Stimulated activated effector memory CD8-positive, alpha-beta T cell treated with anti-CD3 and anti-CD28 coated beads, Interleukin-12 subunit alpha, Interleukin-12 subunit beta, amount 100 ng/mL, for 72 hours (primary cell): ENCODE data around the gene PRR20B.
"Not testable (repeated sequence)": the region's sequence is repeated elsewhere in the genome, so short reads cannot be mapped to it uniquely, and the experiment has no call there.

ENCODE experiments used
- ATAC-seq: fragments of 150-1000 bp; cut with Tn5 transposase; 2 replicates; pipeline ENCODE4 v1.10.0; 2021
- DNase-seq, 2 donors: peaks; one replicate each; pipeline ENCODE4 v3.0.0; 2021 to 2022; ENCODE audit warnings: low spot score in 2 of 2
- H3K27ac Mint-ChIP-seq: one replicate; pipeline ENCODE4 v1.8.0; 2022; ENCODE audit warnings: mild to moderate bottlenecking, mixed read lengths
- H3K36me3 Mint-ChIP-seq: one replicate; pipeline ENCODE4 v1.8.0; 2022; ENCODE audit warnings: mild to moderate bottlenecking, mixed read lengths
- H3K4me1 Mint-ChIP-seq: one replicate; pipeline ENCODE4 v1.8.0; 2022; ENCODE audit warnings: mixed read lengths
- H3K4me3 Mint-ChIP-seq: one replicate; pipeline ENCODE4 v1.8.0; 2022; ENCODE audit warnings: mild to moderate bottlenecking, mixed read lengths
- H3K9me3 Mint-ChIP-seq: one replicate; pipeline ENCODE4 v1.8.0; 2022; ENCODE audit warnings: mixed read lengths

Gene PRR20B

GRCh38 chr13:57147188-57147587 is at the start of gene PRR20B:
PRR20B (plus strand) TSS chr13:57147488; CDS start chr13:57147875, 387 bp downstream.
- not testable (repeated sequence) for H3K4me1 Mint-ChIP-seq, ATAC-seq, H3K4me3 Mint-ChIP-seq, H3K36me3 Mint-ChIP-seq, H3K27ac Mint-ChIP-seq, DNase-seq, H3K9me3 Mint-ChIP-seq

GRCh38 chr13:57114945-57115344 is 32.3 kb upstream of the PRR20B start:
- Mint-ChIP-seq H3K4me3 (no peak overlapping the region), H3K36me3 (no peaks in the 10 kb centered on the region)
- no peak for ATAC-seq

DNA sequence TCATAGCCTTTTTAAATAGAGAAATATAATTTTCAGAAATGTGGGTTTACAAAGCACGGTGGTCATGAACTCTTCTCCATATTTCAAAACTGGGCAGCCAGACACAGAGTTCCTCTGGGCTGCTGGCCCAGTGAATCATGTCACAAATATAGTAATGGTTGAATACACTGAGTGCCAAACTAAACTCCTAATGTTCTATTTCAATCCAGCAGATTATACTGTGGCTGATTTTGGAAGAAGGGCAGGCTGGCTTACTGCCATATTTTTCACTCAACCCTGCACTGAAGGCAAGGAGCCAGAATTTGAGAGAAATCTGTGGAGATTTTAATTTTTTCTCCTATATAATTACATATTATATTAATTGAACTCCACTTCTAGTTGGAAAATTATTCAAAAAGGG is 23.6 kb upstream of the PRR20B start:
- no peaks in the 10 kb centered on the region for H3K36me3 Mint-ChIP-seq

More at GRCh38 chr13:57114945-57115344, 32.3 kb upstream of the PRR20B start:
- no peak overlapping the region for H3K27ac Mint-ChIP-seq
- peaks cover 36% of the 10 kb centered on the region for H3K9me3 Mint-ChIP-seq
- no peak for DNase-seq
- H3K4me1 Mint-ChIP-seq: no peaks in the 10 kb centered on the region

GRCh38 chr13:57128909-57129308 is 18.4 kb upstream of the PRR20B start:
- no peak for DNase-seq
- Mint-ChIP-seq H3K36me3 (no peaks in the 10 kb centered on the region), H3K9me3 (peaks cover 10% of the 10 kb centered on the region), H3K4me3 (no peak overlapping the region), H3K4me1 (no peaks in the 10 kb centered on the region), H3K27ac (no peak overlapping the region)
- ATAC-seq: no peak

More for the DNA sequence above, 23.6 kb upstream of the PRR20B start:
- ATAC-seq: no peak
- no peak overlapping the region for H3K4me3 Mint-ChIP-seq
- no peaks in the 10 kb centered on the region for H3K4me1 Mint-ChIP-seq
- peaks cover 3% of the 10 kb centered on the region for H3K9me3 Mint-ChIP-seq
- no peak for DNase-seq
- H3K27ac Mint-ChIP-seq: no peak overlapping the region

GRCh38 chr13:57136093-57136492 is 11.2 kb upstream of the PRR20B start:
- peaks cover 17% of the 10 kb centered on the region for H3K9me3 Mint-ChIP-seq
- no peaks in the 10 kb centered on the region for H3K4me1 Mint-ChIP-seq
- DNase-seq (no peak), ATAC-seq (no peak)
- no peaks in the 10 kb centered on the region for H3K36me3 Mint-ChIP-seq
- H3K27ac Mint-ChIP-seq: no peak overlapping the region
- H3K4me3 Mint-ChIP-seq: no peak overlapping the region

DNA sequence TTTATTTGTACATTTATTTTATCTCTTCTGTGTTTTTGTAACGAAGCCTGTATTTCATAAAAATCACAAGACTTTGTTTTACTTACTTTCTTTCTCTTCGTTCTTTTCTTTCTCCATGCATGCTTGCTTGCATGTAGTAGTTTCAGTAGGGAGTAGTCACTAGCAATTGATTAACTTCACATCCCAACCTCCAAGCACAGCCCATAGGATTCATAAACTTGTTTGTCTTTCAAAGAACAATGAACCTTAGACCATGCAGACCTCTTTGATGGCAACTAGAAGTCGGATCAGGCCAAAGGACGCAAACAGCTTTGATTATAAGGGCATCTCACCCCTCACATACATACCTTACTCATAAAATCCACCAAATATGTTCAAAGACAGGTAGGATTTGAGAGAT is 9.7 kb upstream of the PRR20B start:
- Mint-ChIP-seq H3K4me3 (no peak overlapping the region), H3K27ac (no peak overlapping the region), H3K9me3 (peaks cover 13% of the 10 kb centered on the region), H3K4me1 (no peaks in the 10 kb centered on the region), H3K36me3 (no peaks in the 10 kb centered on the region)
- ATAC-seq: no peak
- DNase-seq: no peak

- H3K27ac Mint-ChIP-seq: no peak overlapping the region
Observed at GRCh38 chr13:57138988-57139387, 8.3 kb upstream of the PRR20B start.

GRCh38 chr13:57139781-57140180 is 7.5 kb upstream of the PRR20B start:
- not testable (repeated sequence) for DNase-seq, H3K9me3 Mint-ChIP-seq, H3K4me3 Mint-ChIP-seq, ATAC-seq, H3K4me1 Mint-ChIP-seq, H3K27ac Mint-ChIP-seq, H3K36me3 Mint-ChIP-seq

More at GRCh38 chr13:57138988-57139387, 8.3 kb upstream of the PRR20B start:
- ATAC-seq (no peak), DNase-seq (no peak)
- H3K4me1 Mint-ChIP-seq: no peaks in the 10 kb centered on the region
- H3K9me3 Mint-ChIP-seq: peaks cover 8% of the 10 kb centered on the region
- no peak overlapping the region for H3K4me3 Mint-ChIP-seq
- no peaks in the 10 kb centered on the region for H3K36me3 Mint-ChIP-seq

DNA sequence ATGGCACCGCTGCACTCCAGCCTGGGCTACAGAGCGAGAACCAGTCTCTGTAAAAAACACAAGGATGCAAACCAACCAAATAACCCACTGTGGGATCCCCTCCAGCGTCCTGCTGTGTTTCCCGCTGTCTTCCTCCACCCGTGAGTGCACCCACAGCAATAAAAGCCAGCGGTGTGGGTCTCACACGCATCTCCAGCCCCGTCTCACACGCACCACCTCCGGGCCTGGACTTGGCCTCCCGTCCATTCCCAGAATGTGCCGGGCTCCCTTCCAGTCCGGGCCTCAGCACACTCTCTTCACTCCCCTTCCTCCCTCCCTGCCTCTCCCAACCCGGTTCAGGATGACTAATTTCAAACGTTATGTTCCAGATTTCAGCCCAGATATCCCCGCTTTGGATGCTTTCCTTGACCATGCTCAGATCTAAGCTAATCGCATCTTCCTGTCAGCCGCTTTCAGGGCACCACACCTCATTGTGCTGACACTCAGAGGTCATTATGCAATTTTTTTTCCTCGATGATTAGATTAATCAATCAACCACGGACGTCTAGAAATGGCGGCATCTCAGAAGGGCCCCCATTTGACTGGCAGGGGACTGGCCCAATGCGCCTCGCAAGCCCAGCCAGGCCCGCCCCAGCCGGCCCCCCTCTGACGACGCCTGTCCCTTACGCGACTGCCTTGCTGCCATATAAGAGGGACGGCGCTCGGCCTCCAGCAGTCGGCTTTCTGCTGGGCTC is 6.9 kb upstream of the PRR20B start, which contains the start of gene PRR20A:
TSS of gene PRR20A (plus strand) at position 684 of the 734 bp plus-strand sequence. CDS start 387 bp downstream, outside the sequence.
- H3K9me3 Mint-ChIP-seq, H3K4me1 Mint-ChIP-seq, ATAC-seq, DNase-seq, H3K27ac Mint-ChIP-seq, H3K4me3 Mint-ChIP-seq, H3K36me3 Mint-ChIP-seq: not testable (repeated sequence)

- not testable (repeated sequence) for H3K9me3 Mint-ChIP-seq, DNase-seq, H3K4me3 Mint-ChIP-seq, H3K4me1 Mint-ChIP-seq, ATAC-seq, H3K27ac Mint-ChIP-seq, H3K36me3 Mint-ChIP-seq
Observed at GRCh38 chr13:57148106-57148505, 818 bp downstream of the PRR20B start.

- H3K27ac Mint-ChIP-seq, H3K4me1 Mint-ChIP-seq, H3K9me3 Mint-ChIP-seq, H3K4me3 Mint-ChIP-seq, H3K36me3 Mint-ChIP-seq, DNase-seq, ATAC-seq: not testable (repeated sequence)
Observed at GRCh38 chr13:57153761-57154160, 6.5 kb downstream of the PRR20B start, which contains the start of gene PRR20C. PRR20C (plus strand) TSS chr13:57154061; CDS start chr13:57154448, 387 bp downstream.

DNA sequence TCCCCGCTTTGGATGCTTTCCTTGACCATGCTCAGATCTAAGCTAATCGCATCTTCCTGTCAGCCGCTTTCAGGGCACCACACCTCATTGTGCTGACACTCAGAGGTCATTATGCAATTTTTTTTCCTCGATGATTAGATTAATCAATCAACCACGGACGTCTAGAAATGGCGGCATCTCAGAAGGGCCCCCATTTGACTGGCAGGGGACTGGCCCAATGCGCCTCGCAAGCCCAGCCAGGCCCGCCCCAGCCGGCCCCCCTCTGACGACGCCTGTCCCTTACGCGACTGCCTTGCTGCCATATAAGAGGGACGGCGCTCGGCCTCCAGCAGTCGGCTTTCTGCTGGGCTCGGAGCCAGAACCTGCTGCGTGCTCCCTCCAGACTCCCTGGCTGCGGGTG is 13.0 kb downstream of the PRR20B start, which contains the start of gene PRR20D:
TSS of gene PRR20D (plus strand) at position 301 of the 400 bp plus-strand sequence. CDS start 387 bp downstream, outside the sequence.
- ATAC-seq, H3K9me3 Mint-ChIP-seq: not testable (repeated sequence)

GRCh38 chr13:57166897-57167296 is 19.6 kb downstream of the PRR20B start, which contains the start of gene PRR20E:
PRR20E (plus strand) TSS chr13:57167197; CDS start chr13:57167584, 387 bp downstream.
- not testable (repeated sequence) for H3K27ac Mint-ChIP-seq, ATAC-seq, H3K4me3 Mint-ChIP-seq, DNase-seq, H3K36me3 Mint-ChIP-seq, H3K9me3 Mint-ChIP-seq, H3K4me1 Mint-ChIP-seq

More for the DNA sequence above, 13.0 kb downstream of the PRR20B start, which contains the start of gene PRR20D:
- H3K4me3 Mint-ChIP-seq, H3K4me1 Mint-ChIP-seq, DNase-seq, H3K36me3 Mint-ChIP-seq, H3K27ac Mint-ChIP-seq: not testable (repeated sequence)

DNA sequence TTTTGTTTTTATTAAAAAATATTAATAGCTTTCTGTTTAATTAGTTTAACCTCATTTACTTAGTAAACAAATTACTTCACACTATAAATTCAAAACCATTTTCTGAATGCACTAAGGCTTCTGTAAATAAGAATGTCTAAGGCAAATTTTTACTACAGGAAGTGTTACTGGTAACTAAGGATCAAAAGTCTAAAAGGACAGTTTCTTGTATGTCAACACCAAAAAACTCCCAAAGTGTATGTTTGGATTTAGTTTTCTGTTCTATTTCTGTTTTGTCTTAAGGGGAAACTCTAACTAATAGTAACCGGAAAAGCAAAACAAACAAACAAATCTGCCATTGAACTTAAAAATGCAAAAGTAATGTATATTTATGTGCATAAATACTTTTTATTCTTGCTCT is 44.4 kb downstream of the PRR20B start:
- H3K4me1 Mint-ChIP-seq: no peaks in the 10 kb centered on the region
- H3K36me3 Mint-ChIP-seq: no peaks in the 10 kb centered on the region
- no peak overlapping the region for H3K4me3 Mint-ChIP-seq
- H3K9me3 Mint-ChIP-seq: no peaks in the 10 kb centered on the region
- ATAC-seq (no peak), DNase-seq (no peak)
- H3K27ac Mint-ChIP-seq: no peak overlapping the region
